IMR-90 (cell line): ENCODE measurements around the gene SGSH. TPM values are rescaled to one million over a fixed set of nuclear protein-coding genes. Genes with fewer than 3 reads are reported as not detected.

ENCODE experiments used
- ATAC-seq: fragments of 200-7000 bp; cut with Tn5 transposase; 2 replicates; pipeline ENCODE4 v1.9.1; 2020; ENCODE audit warnings: low read depth, mild to moderate bottlenecking, moderate library complexity
- BruUV-seq: library from RNA; stranded (reverse); fragments of 400-500 nt; replicated peaks from 2 replicates; lab custom pipeline; 2021; lab: Mats Ljungman, UMichigan
- CTCF ChIA-PET: fragments of 300-600 bp; formaldehyde crosslinking; extraction: SDS; loops from one replicate; lab custom pipeline; 2021; ENCODE audit warnings: antibody characterized with exemption; lab: Yijun Ruan, JAX
- POLR2A ChIA-PET: fragments of 300-600 bp; sonication (Branson Sonifier 250); formaldehyde crosslinking; loops from one replicate; lab custom pipeline; 2022; ENCODE audit warnings: antibody characterized with exemption; ENCODE audit not compliant: unreplicated experiment; lab: Charles Lee
- DNase-seq: peaks from one replicate; pipeline ENCODE4 v3.0.0; 2013
- H2AFZ ChIP-seq: replicated peaks from 2 replicates; pipeline ENCODE3; 2013; ENCODE audit warnings: low read length, mild to moderate bottlenecking; ENCODE audit not compliant: poor library complexity
- H2AK5ac ChIP-seq: 2 replicates; pipeline ENCODE4 v1.6.1; 2013; ENCODE audit warnings: low read depth, low read length, inconsistent platforms
- H2AK9ac ChIP-seq: replicated peaks from 2 replicates; pipeline ENCODE3; 2013; ENCODE audit warnings: mild to moderate bottlenecking, low read depth, low read length, moderate library complexity; ENCODE audit not compliant: poor library complexity
- H2BK120ac ChIP-seq: 2 replicates; pipeline ENCODE4 v1.6.1; 2013; ENCODE audit warnings: low read depth, low read length, inconsistent platforms
- H2BK15ac ChIP-seq: 3 replicates; pipeline ENCODE4 v1.6.1; 2013; ENCODE audit warnings: low read depth, low read length, inconsistent platforms
- H2BK20ac ChIP-seq: 2 replicates; pipeline ENCODE4 v1.6.1; 2013; ENCODE audit warnings: low read depth, mild to moderate bottlenecking, inconsistent platforms, low read length, moderate library complexity
- H2BK5ac ChIP-seq: 2 replicates; pipeline ENCODE4 v1.6.1; 2013; ENCODE audit warnings: mild to moderate bottlenecking, low read depth, low read length, inconsistent platforms; ENCODE audit not compliant: poor library complexity, severe bottlenecking
- H3K14ac ChIP-seq: replicated peaks from 2 replicates; pipeline ENCODE4 v1.6.1; 2013; ENCODE audit warnings: low read depth, low read length, inconsistent platforms
- H3K18ac ChIP-seq: 2 replicates; pipeline ENCODE4 v1.6.1; 2013; ENCODE audit warnings: low read depth, low read length, control low read depth
- H3K23ac ChIP-seq: 2 replicates; pipeline ENCODE4 v1.6.1; 2013; ENCODE audit warnings: low read depth, low read length, inconsistent platforms
- H3K27ac ChIP-seq: 2 replicates; pipeline ENCODE4 v1.5.1; 2013; ENCODE audit warnings: mild to moderate bottlenecking, control low read depth, low read length; ENCODE audit not compliant: insufficient read depth
- H3K27me3 ChIP-seq: 2 replicates; pipeline ENCODE4 v1.6.1; 2013; ENCODE audit warnings: low read length; ENCODE audit not compliant: control insufficient read depth, insufficient read depth
- H3K36me3 ChIP-seq: 2 replicates; pipeline ENCODE4 v1.6.1; 2013; ENCODE audit warnings: low read length, mixed read lengths; ENCODE audit not compliant: control insufficient read depth, insufficient read depth
- H3K4ac ChIP-seq: 2 replicates; pipeline ENCODE4 v1.6.1; 2013; ENCODE audit warnings: low read depth, low read length, inconsistent platforms
- H3K4me1 ChIP-seq: 2 replicates; pipeline ENCODE4 v1.6.1; 2013; ENCODE audit warnings: low read length, mixed read lengths; ENCODE audit not compliant: control insufficient read depth, insufficient read depth
- H3K4me2 ChIP-seq: 2 replicates; pipeline ENCODE4 v1.6.1; 2013; ENCODE audit warnings: low read depth, mild to moderate bottlenecking, control low read depth, low read length, moderate library complexity
- H3K4me3 ChIP-seq: 2 replicates; pipeline ENCODE4 v1.5.1; 2013; ENCODE audit warnings: low read depth, mild to moderate bottlenecking, control low read depth, low read length, moderate library complexity; ENCODE audit not compliant: insufficient read depth
- H3K56ac ChIP-seq: 2 replicates; pipeline ENCODE4 v1.6.1; 2013; ENCODE audit warnings: low read length, inconsistent platforms; ENCODE audit not compliant: insufficient read depth; ENCODE audit errors: extremely low read depth
- H3K79me1 ChIP-seq, 2 experiments: 2 replicates each; pipeline ENCODE4 v1.6.1; 2013; ENCODE audit warnings: low read length in 2 of 2, inconsistent platforms in 1 of 2, low read depth in 1 of 2
- H3K9ac ChIP-seq: 2 replicates; pipeline ENCODE4 v1.6.1; 2013; ENCODE audit warnings: low read depth, low read length, control low read depth
- H3K9me1 ChIP-seq: 2 replicates; pipeline ENCODE4 v1.6.1; 2013; ENCODE audit warnings: low read length, inconsistent platforms; ENCODE audit not compliant: insufficient read depth
- H3K9me3 ChIP-seq: 2 replicates; pipeline ENCODE4 v1.6.1; 2013; ENCODE audit warnings: low read length; ENCODE audit not compliant: control insufficient read depth, insufficient read depth
- H4K20me1 ChIP-seq: 2 replicates; pipeline ENCODE4 v1.6.1; 2013; ENCODE audit warnings: low read length, inconsistent platforms; ENCODE audit not compliant: insufficient read depth
- H4K5ac ChIP-seq: 2 replicates; pipeline ENCODE4 v1.6.1; 2013; ENCODE audit warnings: mild to moderate bottlenecking, low read depth, low read length, control low read depth
- H4K8ac ChIP-seq, 2 experiments: 2 replicates each; pipeline ENCODE4 v1.6.1; 2013; ENCODE audit warnings: low read depth in 2 of 2, low read length in 2 of 2, control low read depth in 1 of 2, inconsistent platforms in 1 of 2
- H4K91ac ChIP-seq: 2 replicates; pipeline ENCODE4 v1.6.1; 2013; ENCODE audit warnings: low read depth, low read length, inconsistent platforms; ENCODE audit not compliant: insufficient read depth
- BHLHE40 ChIP-seq: fragments of 150-350 bp; IDR thresholded peaks from 2 replicates; pipeline ENCODE4 v1.6.1; 2016; ENCODE audit warnings: mild to moderate bottlenecking, low read depth, low read length
- CEBPB ChIP-seq: IDR thresholded peaks from 2 replicates; pipeline ENCODE4 v1.6.1; 2012; ENCODE audit warnings: low read depth, low read length, improper control_type of control experiment
- CHD1 ChIP-seq: IDR thresholded peaks from 2 replicates; pipeline ENCODE4 v1.6.1; 2012; ENCODE audit warnings: low read depth, low read length, improper control_type of control experiment
- CTCF ChIP-seq: conservative IDR thresholded peaks from 2 replicates; pipeline ENCODE4 v1.5.1; 2012; ENCODE audit warnings: mild to moderate bottlenecking, low read depth, low read length, improper control_type of control experiment
- ELK1 ChIP-seq: fragments of 150-350 bp; IDR thresholded peaks from 2 replicates; pipeline ENCODE4 v1.6.1; 2016; ENCODE audit warnings: low read depth, mild to moderate bottlenecking, low read length, moderate library complexity, borderline replicate concordance
- FOS ChIP-seq: fragments of 150-350 bp; IDR thresholded peaks from 2 replicates; pipeline ENCODE4 v1.6.1; 2016; ENCODE audit warnings: low read depth, low read length
- MAFK ChIP-seq: IDR thresholded peaks from 2 replicates; pipeline ENCODE4 v1.6.1; 2012; ENCODE audit warnings: low read depth, low read length, improper control_type of control experiment
- MAZ ChIP-seq: IDR thresholded peaks from 2 replicates; pipeline ENCODE4 v1.6.1; 2012; ENCODE audit warnings: low read depth, mild to moderate bottlenecking, low read length, improper control_type of control experiment, moderate library complexity, borderline replicate concordance
- MXI1 ChIP-seq: IDR thresholded peaks from 2 replicates; pipeline ENCODE4 v1.6.1; 2012; ENCODE audit warnings: low read depth, mild to moderate bottlenecking, low read length, moderate library complexity, borderline replicate concordance
- NFE2L2 ChIP-seq: fragments of 150-350 bp; IDR thresholded peaks from 2 replicates; pipeline ENCODE4 v1.6.1; 2016; ENCODE audit warnings: low read depth, mild to moderate bottlenecking, low read length
- POLR2A ChIP-seq: IDR thresholded peaks from 2 replicates; pipeline ENCODE4 v1.6.1; 2012; ENCODE audit warnings: mild to moderate bottlenecking, low read depth, low read length
- RAD21 ChIP-seq: IDR thresholded peaks from 2 replicates; pipeline ENCODE4 v1.6.1; 2012; ENCODE audit warnings: low read length, improper control_type of control experiment
- RCOR1 ChIP-seq: IDR thresholded peaks from 2 replicates; pipeline ENCODE4 v1.6.1; 2012; ENCODE audit warnings: mild to moderate bottlenecking, low read length, improper control_type of control experiment; ENCODE audit not compliant: insufficient replicate concordance
- RFX5 ChIP-seq: IDR thresholded peaks from 2 replicates; pipeline ENCODE4 v1.8.0; 2012; ENCODE audit warnings: low read depth, mild to moderate bottlenecking, low read length, moderate library complexity
- SMC3 ChIP-seq: fragments of 150-350 bp; IDR thresholded peaks from 2 replicates; pipeline ENCODE4 v1.6.1; 2016; ENCODE audit warnings: low read depth, mild to moderate bottlenecking, antibody characterized with exemption, low read length, moderate library complexity
- USF2 ChIP-seq: fragments of 150-350 bp; IDR thresholded peaks from 2 replicates; pipeline ENCODE4 v1.6.1; 2017; ENCODE audit warnings: mild to moderate bottlenecking, antibody characterized with exemption, low read length, low read depth
- WGBS, 2 experiments: methylation state at CpG; one replicate each; pipeline versions ENCODE4 v1.1.5 to v1.1.7; 2013; ENCODE audit warnings: missing lambda C conversion rate in 2 of 2; ENCODE audit not compliant: insufficient read length in 1 of 2; ENCODE audit errors: extremely low coverage in 2 of 2; 5-methylcytosine and 5-hydroxymethylcytosine counted together
- dilution Hi-C: fragments of 300-500 bp; cut with HindIII; formaldehyde crosslinking; loops from one replicate; pipeline ENCODE4 v1.14.3; 2018; ENCODE audit warnings: low sequenced_read_pairs; ENCODE audit not compliant: unreplicated experiment
- in situ Hi-C: fragments of 300-500 bp; cut with MboI; formaldehyde crosslinking; loops from 3 replicates; pipeline ENCODE4 v1.14.3; 2019; ENCODE audit warnings: low sequenced_read_pairs, inconsistent platforms, mixed read lengths
- intact Hi-C: fragments of 100-400 bp; cut with micrococcal nuclease; formaldehyde crosslinking; loops from 2 replicates; pipeline ENCODE4 v1.10.0; 2022
- polyA plus RNA-seq, 3 experiments: library from polyadenylated mRNA; depleted of rRNA; stranded (reverse); fragments of >200 nt; gene quantifications; 2 replicates each; pipeline ENCODE4 v1.2.3, GENCODE V29; 2012; ENCODE audit warnings: low replicate concordance in 1 of 3
- total RNA-seq: library from RNA; depleted of rRNA; stranded (reverse); fragments of >200 nt; gene quantifications from 2 replicates; pipeline ENCODE4 v1.2.3, GENCODE V29; 2012

Gene SGSH
- total and polyA plus RNA-seq, 2 of the 4 experiments (the other 2 are of a cell fraction) = 3.0 to 41.5 TPM

GRCh38 chr17:80217703-80218362 is 2.3 kb downstream of the SGSH start:
- ATAC-seq = no peak
- Histone ChIP-seq H3K36me3 (peaks cover 47% of the 10 kb centered on the region), H3K4me2 (no peak overlapping the region), H3K27me3 (no peaks in the 10 kb centered on the region), H2AK5ac (peak overlapping the region; percentile 80; the same call in 1 of the 2 replicates), H3K18ac (no peak overlapping the region), H3K14ac (no peak overlapping the region), H3K4me1 (peaks cover 6% of the 10 kb centered on the region; the same call in 1 of the 2 replicates), H3K23ac (no peak overlapping the region), H4K5ac (no peak overlapping the region), H4K8ac (no peak overlapping the region), H3K79me1 (peaks cover 22 to 53% of the 10 kb centered on the region in 2 experiments), H3K9me1 (peaks cover 24% of the 10 kb centered on the region), H3K4ac (no peak overlapping the region), H2AFZ (no peak overlapping the region), H3K56ac (no peak overlapping the region), H2BK5ac (no peak overlapping the region), H2BK20ac (no peak overlapping the region), H4K91ac (no peak overlapping the region), H2BK120ac (no peak overlapping the region), H3K27ac (no peak overlapping the region), H3K4me3 (no peak overlapping the region), H2BK15ac (no peak overlapping the region), H2AK9ac (no peak overlapping the region), H4K20me1 (peaks cover 33% of the 10 kb centered on the region), H3K9me3 (no peaks in the 10 kb centered on the region), H3K9ac (no peak overlapping the region)
- dilution Hi-C loops (no loop called here), intact Hi-C loops (no loop called here), in situ Hi-C loops (no loop called here)
- TF ChIP-seq RFX5 = no peak
- TF ChIP-seq RCOR1 = no peak
- TF ChIP-seq MAFK = no peak
- TF ChIP-seq USF2 = no peak
- no peak for TF ChIP-seq POLR2A
- no peak for TF ChIP-seq RAD21
- no peak for TF ChIP-seq CEBPB
- no peak for TF ChIP-seq ELK1
- TF ChIP-seq CTCF = no peak
- TF ChIP-seq MAZ = no peak
- TF ChIP-seq NFE2L2 = no peak
- TF ChIP-seq MXI1 = no peak
- no peak for TF ChIP-seq FOS
- no peak for TF ChIP-seq BHLHE40
- no peak for TF ChIP-seq CHD1
- no peak for TF ChIP-seq SMC3
- no TSS peak for BruUV-seq
- 100% methylated on average over 9 of the region's 13 CpGs; no CpG with 5 or more reads in 1 of the 2 experiments for WGBS, 2 experiments
- POLR2A ChIA-PET = no interaction called here
- DNase-seq = no peak
- CTCF ChIA-PET = no interaction called here
